Kidney (tissue), 14 donors: ENCODE measurements around the gene AKR1B1. TPM values are rescaled to one million over a fixed set of nuclear protein-coding genes. Genes with fewer than 3 reads are reported as not detected.
A peak's percentile ranks its signal among the peaks of the same experiment; 100 is the strongest.

Source experiments
- DNase-seq, 5 donors: peaks; one replicate each; pipeline ENCODE4 v3.0.0-alpha.2; 2013 to 2020
- FAIRE-seq: peaks from 2 replicates; lab custom pipeline; 2012; peaks lifted over from hg19 to GRCh38; lab: Jason Lieb, UNC
- H3K27ac ChIP-seq, 2 donors: one replicate each; pipeline ENCODE4 v1.7.0; 2013; ENCODE audit warnings: low read depth in 2 of 2, low read length in 2 of 2, inconsistent platforms in 1 of 2
- H3K27me3 ChIP-seq: one replicate; pipeline ENCODE4 v1.7.1; 2013; ENCODE audit warnings: low read length, inconsistent platforms; ENCODE audit not compliant: control insufficient read depth, insufficient read depth
- H3K36me3 ChIP-seq, 3 donors: one replicate each; pipeline versions ENCODE4 v1.7.0 to v1.7.1; 2013; ENCODE audit warnings: low read length in 3 of 3, control low read depth in 1 of 3, inconsistent platforms in 1 of 3; ENCODE audit not compliant: insufficient read depth in 3 of 3, control insufficient read depth in 2 of 3
- H3K4me1 ChIP-seq, 3 donors: one replicate each; pipeline versions ENCODE4 v1.7.0 to v1.7.1; 2013; ENCODE audit warnings: low read length in 3 of 3, inconsistent platforms in 1 of 3, low read depth in 1 of 3; ENCODE audit not compliant: control insufficient read depth in 2 of 3, insufficient read depth in 2 of 3
- H3K4me3 ChIP-seq, 3 donors: one replicate each; pipeline versions ENCODE4 v1.7.0 to v1.8.1; 2013; ENCODE audit warnings: low read length in 3 of 3, control low read depth in 1 of 3, inconsistent platforms in 1 of 3
- H3K9ac ChIP-seq, 3 donors: one replicate each; pipeline versions ENCODE4 v1.7.0 to v1.7.1; 2013; ENCODE audit warnings: low read length in 3 of 3, control low read depth in 1 of 3, inconsistent platforms in 1 of 3
- H3K9me3 ChIP-seq, 3 donors: one replicate each; pipeline versions ENCODE4 v1.7.0 to v1.7.1; 2013; ENCODE audit warnings: low read length in 3 of 3, control low read depth in 1 of 3, inconsistent platforms in 1 of 3; ENCODE audit not compliant: control insufficient read depth in 2 of 3, insufficient read depth in 1 of 3
- intact Hi-C: fragments of 100-400 bp; cut with DNase I; formaldehyde crosslinking; loops from one replicate; pipeline ENCODE4 v1.11.1; 2022
- polyA plus RNA-seq: library from polyadenylated mRNA; stranded (reverse); fragments of 350-450 nt; fragmentation: Illumina TruSeq; extraction: RNeasy Lipid Tissue Mini Kit (QIAGEN cat#74804); gene quantifications from one replicate; pipeline ENCODE4 v1.2.3, GENCODE V29; 2014; ENCODE audit warnings: low read depth, low replicate concordance; ENCODE audit not compliant: insufficient read depth
- total RNA-seq: library from RNA; stranded (reverse); fragmentation: NEBNext Ultra II Directional; extraction: Animal tissue kit (Norgen Biotek cat#: 25700); gene quantifications from one replicate; pipeline ENCODE4 v1.2.1, GENCODE V29; 2021
- TF ChIP-seq, protein P1 (sequence below): IDR thresholded peaks from 3 replicates; pipeline ENCODE4 v1.5.1; 2012; ENCODE audit warnings: mild to moderate bottlenecking, moderate library complexity, borderline replicate concordance; ENCODE audit not compliant: insufficient read depth; ENCODE audit errors: extremely low read depth
- donor health status: control.
- donor health status: control.
- donor health status: control.
- donor health status: control.
- donor health status: control.
- donor health status: DM: yes; HTN: yes; CAD: no.
- donor health status: Normal renal cell carcinoma (clear cell type).

Gene AKR1B1
- total and polyA plus RNA-seq, 2 donors from 2014 or later, result 93.8 to 183 TPM

DNA sequence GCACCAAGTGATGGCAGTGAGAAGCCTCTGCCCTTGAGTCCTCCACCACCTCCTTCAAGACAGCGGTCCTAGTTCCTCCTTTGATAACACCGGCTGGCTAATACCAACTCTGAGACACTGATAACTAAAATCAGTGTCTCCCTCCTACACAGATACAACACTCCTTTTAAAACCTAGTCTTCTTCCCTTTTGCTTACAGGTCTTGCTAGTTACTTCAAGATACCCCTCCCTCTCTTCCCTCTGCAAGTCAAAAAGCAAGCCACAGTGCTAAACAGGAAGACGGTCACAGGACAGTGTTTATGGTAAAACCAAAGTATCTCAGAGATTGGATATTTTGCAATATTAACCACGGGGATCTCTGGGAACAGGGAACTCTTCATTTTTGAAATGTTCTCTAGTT lies 4.6 kb downstream of the AKR1B1 start:
- Histone ChIP-seq H3K27ac (peak overlapping the region in 1 of 2 donors; percentile 35), H3K9ac (no peak overlapping the region), H3K36me3 (peaks cover 0 to 17% (median 9%) of the 10 kb centered on the region in 3 donors), H3K9me3 (no peaks in the 10 kb centered on the region), H3K27me3 (no peaks in the 10 kb centered on the region), H3K4me3 (no peak overlapping the region), H3K4me1 (peaks cover 0 to 18% (median 13%) of the 10 kb centered on the region in 3 donors)
- TF ChIP-seq, protein P1, sequence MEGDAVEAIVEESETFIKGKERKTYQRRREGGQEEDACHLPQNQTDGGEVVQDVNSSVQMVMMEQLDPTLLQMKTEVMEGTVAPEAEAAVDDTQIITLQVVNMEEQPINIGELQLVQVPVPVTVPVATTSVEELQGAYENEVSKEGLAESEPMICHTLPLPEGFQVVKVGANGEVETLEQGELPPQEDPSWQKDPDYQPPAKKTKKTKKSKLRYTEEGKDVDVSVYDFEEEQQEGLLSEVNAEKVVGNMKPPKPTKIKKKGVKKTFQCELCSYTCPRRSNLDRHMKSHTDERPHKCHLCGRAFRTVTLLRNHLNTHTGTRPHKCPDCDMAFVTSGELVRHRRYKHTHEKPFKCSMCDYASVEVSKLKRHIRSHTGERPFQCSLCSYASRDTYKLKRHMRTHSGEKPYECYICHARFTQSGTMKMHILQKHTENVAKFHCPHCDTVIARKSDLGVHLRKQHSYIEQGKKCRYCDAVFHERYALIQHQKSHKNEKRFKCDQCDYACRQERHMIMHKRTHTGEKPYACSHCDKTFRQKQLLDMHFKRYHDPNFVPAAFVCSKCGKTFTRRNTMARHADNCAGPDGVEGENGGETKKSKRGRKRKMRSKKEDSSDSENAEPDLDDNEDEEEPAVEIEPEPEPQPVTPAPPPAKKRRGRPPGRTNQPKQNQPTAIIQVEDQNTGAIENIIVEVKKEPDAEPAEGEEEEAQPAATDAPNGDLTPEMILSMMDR, result no peak
- DNase-seq (no peak), FAIRE-seq (no peak)
- intact Hi-C loops, result no loop called here

DNA sequence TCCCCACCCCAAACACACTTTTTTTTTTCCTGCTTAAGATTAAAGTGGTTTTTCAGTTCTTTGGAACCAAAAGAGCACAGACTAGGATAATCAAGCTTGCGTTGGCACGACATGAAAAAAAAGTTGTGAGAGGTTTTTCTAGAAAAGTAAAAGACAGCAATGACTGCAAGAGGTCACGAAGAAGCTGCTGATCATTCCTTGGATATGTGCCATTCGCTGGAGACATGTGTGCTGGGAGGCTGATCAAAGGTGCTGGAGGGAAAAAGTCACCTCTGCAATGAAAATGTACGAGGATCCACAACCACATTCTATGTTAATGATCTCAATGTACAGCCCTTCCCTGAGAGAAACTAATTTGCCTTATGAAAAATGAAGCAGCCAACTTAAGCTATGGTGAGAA lies 5.4 kb downstream of the AKR1B1 start:
- intact Hi-C loops, result no loop called here
- H3K27ac ChIP-seq, result no peak overlapping the region
- H3K4me1 ChIP-seq, result peaks cover 0 to 17% (median 13%) of the 10 kb centered on the region in 3 donors
- DNase-seq, result no peak
- TF ChIP-seq, protein P1, result no peak
- H3K9me3 ChIP-seq, result no peaks in the 10 kb centered on the region
- H3K36me3 ChIP-seq, result peaks cover 0 to 17% (median 14%) of the 10 kb centered on the region in 3 donors
- no peak overlapping the region for H3K4me3 ChIP-seq
- no peak for FAIRE-seq
- H3K27me3 ChIP-seq, result no peaks in the 10 kb centered on the region
- no peak overlapping the region for H3K9ac ChIP-seq

DNA sequence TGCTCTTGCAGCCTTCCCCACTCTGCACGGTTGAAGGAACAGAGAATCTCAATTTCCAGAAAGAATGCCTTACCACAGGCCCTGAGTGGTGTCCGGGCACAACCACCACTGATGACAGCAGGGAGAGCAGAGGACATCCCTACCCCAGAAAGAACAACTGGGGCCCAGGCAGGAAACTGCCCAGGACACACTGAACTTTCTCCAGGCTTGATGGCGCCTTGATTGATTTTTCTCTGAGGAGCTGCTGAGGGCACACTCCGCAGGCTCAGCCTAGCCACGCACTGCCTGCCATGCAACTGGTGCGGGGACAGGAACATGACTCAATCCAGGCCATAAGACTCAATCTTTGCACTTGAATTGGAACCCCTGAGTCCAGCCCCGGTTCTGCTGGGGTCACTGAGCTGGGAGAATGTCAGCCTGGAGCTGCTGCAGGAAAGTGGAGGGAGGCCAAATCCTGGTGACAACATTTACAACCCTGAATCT lies 5.9 kb downstream of the AKR1B1 start:
- intact Hi-C loops, result no loop called here
- H3K9ac ChIP-seq, result no peak overlapping the region

More for the DNA sequence above, 5.9 kb downstream of the AKR1B1 start:
- Histone ChIP-seq H3K27me3 (no peaks in the 10 kb centered on the region), H3K4me3 (no peak overlapping the region), H3K4me1 (peaks cover 0 to 17% (median 13%) of the 10 kb centered on the region in 3 donors), H3K9me3 (no peaks in the 10 kb centered on the region), H3K36me3 (peaks cover 0 to 18% (median 18%) of the 10 kb centered on the region in 3 donors), H3K27ac (peak overlapping the region in 1 of 2 donors; percentile 10)
- peak in 4 of 5 donors; percentile 12 to 59 (median 30) for DNase-seq
- FAIRE-seq, result no peak
- TF ChIP-seq, protein P1, result no peak
